ENCODE data around the gene FNDC3B. TPM values are rescaled to one million over a fixed set of nuclear protein-coding genes. Genes with fewer than 3 reads are reported as not detected.

The FNDC3B gene
- total RNA-seq, 2 donors from 2014 or later, result 80.6 to 107 TPM

DNA sequence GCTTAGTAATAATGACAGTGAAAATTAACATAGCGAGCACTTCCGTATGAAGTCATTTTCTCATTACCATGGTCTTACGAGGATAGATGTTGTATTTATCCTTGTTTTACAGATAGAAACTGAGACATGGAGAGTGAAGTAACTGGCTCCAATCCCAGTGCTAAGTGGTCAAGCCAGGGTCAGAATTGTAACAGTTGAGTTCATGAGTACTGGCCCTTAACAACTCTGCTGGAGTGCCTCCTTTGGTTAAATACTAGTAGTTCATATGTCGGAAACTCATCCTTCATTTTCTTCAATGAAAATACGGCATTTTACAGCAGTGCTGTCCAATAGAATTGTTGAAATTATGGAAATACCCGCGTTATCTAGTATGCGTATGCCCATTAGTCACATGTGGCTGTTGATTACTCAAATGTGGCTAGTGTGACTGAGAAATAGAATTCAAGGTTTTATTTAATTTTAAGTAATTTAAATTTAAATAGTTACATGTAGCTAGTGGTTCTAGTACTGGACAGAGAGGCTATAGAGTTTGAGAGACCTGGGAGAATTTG is 32.5 kb downstream of the FNDC3B start:
- peak; percentile 12 for TF ChIP-seq CTCF (conservative IDR thresholded peaks at IDR 0.05)
- Histone ChIP-seq H3K36me3 (ENCODE audit: control insufficient read depth, insufficient read depth, low read length) (peaks cover 50% of the 10 kb centered on the region), H3K4me3 (ENCODE audit: low read length) (no peak overlapping the region), H3K9me3 (ENCODE audit: control insufficient read depth, low read length) (no peaks in the 10 kb centered on the region), H3K27me3 (ENCODE audit: control insufficient read depth, insufficient read depth, low read length, poor library complexity, severe bottlenecking) (no peaks in the 10 kb centered on the region), H3K9ac (ENCODE audit: extremely low read depth, low read length, poor library complexity, severe bottlenecking) (no peak overlapping the region), H3K4me1 (ENCODE audit: control insufficient read depth, insufficient read depth, low read length) (peaks cover 16% of the 10 kb centered on the region), H3K27ac (ENCODE audit: low read depth, low read length) (no peak overlapping the region)
- WGBS, 2 experiments (ENCODE audit: insufficient coverage in 1 of 2, insufficient read length in 1 of 2), result 92 to 94% methylated on average over 5 to 8 of the region's 8 CpGs
- Mint-ChIP-seq H3K4me1 (peaks cover 52% of the 10 kb centered on the region), H3K4me3 (no peak overlapping the region), H3K36me3 (ENCODE audit: low read depth) (peaks cover 11% of the 10 kb centered on the region), H3K27me3 (ENCODE audit: insufficient read depth) (no peaks in the 10 kb centered on the region), H3K9me3 (no peaks in the 10 kb centered on the region), H3K27ac (no peak overlapping the region)
- no peak for DNase-seq

- TF ChIP-seq CTCF (conservative IDR thresholded peaks at IDR 0.05), result no peak
- no peaks in the 10 kb centered on the region for H3K27me3 ChIP-seq (ENCODE audit: control insufficient read depth, insufficient read depth, low read length, poor library complexity, severe bottlenecking)
- whole genome bisulfite sequencing, 2 experiments (ENCODE audit: insufficient coverage in 1 of 2, insufficient read length in 1 of 2), result 85 to 94% methylated on average over 3 to 4 of the region's 4 CpGs
- H3K36me3 ChIP-seq (ENCODE audit: control insufficient read depth, insufficient read depth, low read length), result peaks cover 55% of the 10 kb centered on the region
- Mint-ChIP-seq H3K9me3 (no peaks in the 10 kb centered on the region), H3K4me3 (no peak overlapping the region), H3K36me3 (ENCODE audit: low read depth) (peaks cover 11% of the 10 kb centered on the region), H3K4me1 (peaks cover 45% of the 10 kb centered on the region), H3K27me3 (ENCODE audit: insufficient read depth) (no peaks in the 10 kb centered on the region), H3K27ac (no peak overlapping the region)
- H3K4me1 ChIP-seq (ENCODE audit: control insufficient read depth, insufficient read depth, low read length), result peaks cover 14% of the 10 kb centered on the region
- no peak overlapping the region for H3K4me3 ChIP-seq (ENCODE audit: low read length)
- no peak overlapping the region for H3K27ac ChIP-seq (ENCODE audit: low read depth, low read length)
- H3K9me3 ChIP-seq (ENCODE audit: control insufficient read depth, low read length), result no peaks in the 10 kb centered on the region
- no peak overlapping the region for H3K9ac ChIP-seq (ENCODE audit: extremely low read depth, low read length, poor library complexity, severe bottlenecking)
- DNase-seq, result no peak
Observed at GRCh38 chr3:172072543-172072942, 33.2 kb downstream of the FNDC3B start.

GRCh38 chr3:172073262-172073915 is 34.0 kb downstream of the FNDC3B start:
- H3K4me1 ChIP-seq (ENCODE audit: control insufficient read depth, insufficient read depth, low read length), result peaks cover 14% of the 10 kb centered on the region
- H3K27ac ChIP-seq (ENCODE audit: low read depth, low read length), result no peak overlapping the region
- Mint-ChIP-seq H3K27me3 (ENCODE audit: insufficient read depth) (no peaks in the 10 kb centered on the region), H3K4me1 (peaks cover 44% of the 10 kb centered on the region), H3K36me3 (ENCODE audit: low read depth) (peaks cover 12% of the 10 kb centered on the region), H3K27ac (no peak overlapping the region), H3K9me3 (no peaks in the 10 kb centered on the region), H3K4me3 (no peak overlapping the region)
- no peak overlapping the region for H3K4me3 ChIP-seq (ENCODE audit: low read length)
- no peak for DNase-seq
- H3K36me3 ChIP-seq (ENCODE audit: control insufficient read depth, insufficient read depth, low read length), result peaks cover 61% of the 10 kb centered on the region
- TF ChIP-seq CTCF (conservative IDR thresholded peaks at IDR 0.05), result no peak
- no peaks in the 10 kb centered on the region for H3K9me3 ChIP-seq (ENCODE audit: control insufficient read depth, low read length)
- H3K9ac ChIP-seq (ENCODE audit: extremely low read depth, low read length, poor library complexity, severe bottlenecking), result no peak overlapping the region
- H3K27me3 ChIP-seq (ENCODE audit: control insufficient read depth, insufficient read depth, low read length, poor library complexity, severe bottlenecking), result no peaks in the 10 kb centered on the region
- 90 to 100% methylated on average over 4 of the region's 5 CpGs for WGBS, 2 experiments (ENCODE audit: insufficient coverage in 1 of 2, insufficient read length in 1 of 2)

Data from endodermal cell (in vitro differentiated cells).